T1000 (cell line): ENCODE results near the gene SHBG.
"Not testable (repeated sequence)": the region's sequence is repeated elsewhere in the genome, so short reads cannot be mapped to it uniquely, and the experiment has no call there.

ENCODE experiments used
- DNase-seq: peaks from one replicate; lab custom pipeline; 2025; ENCODE audit warnings: mixed read lengths; lab: John Stamatoyannopoulos, UW

The SHBG gene

DNA sequence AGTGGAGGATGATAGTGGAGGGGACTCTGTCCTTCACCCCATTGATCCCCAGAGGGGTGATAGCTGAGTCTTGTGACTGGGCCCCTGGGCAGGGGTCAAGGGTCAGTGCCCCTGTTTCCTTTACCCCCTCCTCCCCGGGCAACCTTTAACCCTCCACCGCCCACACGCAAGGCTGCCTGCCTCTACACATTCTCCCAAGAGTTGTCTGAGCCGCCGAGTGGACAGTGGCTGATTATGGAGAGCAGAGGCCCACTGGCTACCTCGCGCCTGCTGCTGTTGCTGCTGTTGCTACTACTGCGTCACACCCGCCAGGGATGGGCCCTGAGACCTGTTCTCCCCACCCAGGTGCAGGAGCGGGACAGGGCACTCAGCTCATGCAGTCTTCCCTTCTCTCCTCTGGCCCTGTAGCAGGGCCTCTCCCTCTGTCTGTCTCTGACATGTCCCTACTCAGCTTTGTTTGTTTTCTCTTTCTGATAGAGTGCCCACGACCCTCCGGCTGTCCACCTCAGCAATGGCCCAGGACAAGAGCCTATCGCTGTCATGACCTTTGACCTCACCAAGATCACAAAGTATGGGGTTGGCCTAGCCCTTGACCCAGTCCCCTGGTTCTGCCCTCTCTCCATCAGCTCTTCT is at the start of gene SHBG:
SHBG (plus strand) TSS at position 197 of the 633 bp plus-strand sequence; CDS start at position 235, 38 bp downstream.
- no peak for DNase-seq

- DNase-seq: no peak
Measured at GRCh38 chr17:7580604-7581575, 49.0 kb upstream of the SHBG start.

- no peak for DNase-seq
Measured at GRCh38 chr17:7582396-7583252, 47.3 kb upstream of the SHBG start.

DNA sequence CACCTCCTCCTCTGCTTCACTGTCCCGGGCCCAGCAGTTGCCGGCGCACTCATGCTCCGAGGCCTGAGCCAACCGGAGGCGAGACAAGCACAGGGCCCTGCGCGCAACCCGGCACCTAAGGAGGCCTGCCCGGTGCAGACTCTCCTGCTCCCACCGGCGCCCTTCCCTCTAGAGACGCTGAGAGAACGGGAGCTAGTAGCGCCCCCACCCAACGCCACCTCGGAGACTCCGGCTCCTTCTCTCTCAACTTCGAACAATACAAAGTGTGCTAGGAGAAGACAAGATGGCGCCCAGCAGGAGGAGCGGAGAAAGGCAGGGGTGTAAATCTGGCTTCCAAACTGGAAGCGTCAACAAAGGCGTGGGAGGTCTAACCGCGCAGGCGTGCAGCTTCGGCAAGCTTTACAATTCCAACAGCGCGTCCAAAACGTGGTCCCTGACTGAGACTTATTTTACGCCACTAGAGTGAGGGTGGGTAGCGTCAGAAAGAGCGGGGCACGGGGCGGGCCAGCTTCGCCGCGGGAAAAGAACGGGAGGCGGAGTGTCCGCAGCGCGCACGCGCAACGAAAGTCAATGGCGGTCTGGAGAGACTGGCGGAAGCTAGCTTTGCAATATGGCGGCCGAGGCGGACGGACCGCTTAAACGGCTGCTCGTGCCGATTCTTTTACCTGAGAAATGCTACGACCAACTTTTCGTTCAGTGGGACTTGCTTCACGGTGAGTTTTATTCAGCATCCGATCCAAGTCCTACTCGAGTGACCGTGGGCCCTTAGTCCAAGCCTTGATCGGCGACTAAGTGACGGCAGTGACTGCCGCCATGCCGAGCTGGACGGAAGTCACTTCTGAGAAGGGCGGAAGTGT is 46.5 kb upstream of the SHBG start, which contains the start of gene MPDU1:
MPDU1 (plus strand) TSS at position 600 of the 857 bp plus-strand sequence; CDS start at position 611, 11 bp downstream.
- DNase-seq: peak; percentile 93

- DNase-seq: no peak
Measured at GRCh38 chr17:7586673-7587419, 43.1 kb upstream of the SHBG start.

- peak; percentile 68 for DNase-seq
Measured at GRCh38 chr17:7587420-7588151, 42.3 kb upstream of the SHBG start.

- no peak for DNase-seq
Measured at GRCh38 chr17:7588553-7589203, 41.3 kb upstream of the SHBG start.

DNA sequence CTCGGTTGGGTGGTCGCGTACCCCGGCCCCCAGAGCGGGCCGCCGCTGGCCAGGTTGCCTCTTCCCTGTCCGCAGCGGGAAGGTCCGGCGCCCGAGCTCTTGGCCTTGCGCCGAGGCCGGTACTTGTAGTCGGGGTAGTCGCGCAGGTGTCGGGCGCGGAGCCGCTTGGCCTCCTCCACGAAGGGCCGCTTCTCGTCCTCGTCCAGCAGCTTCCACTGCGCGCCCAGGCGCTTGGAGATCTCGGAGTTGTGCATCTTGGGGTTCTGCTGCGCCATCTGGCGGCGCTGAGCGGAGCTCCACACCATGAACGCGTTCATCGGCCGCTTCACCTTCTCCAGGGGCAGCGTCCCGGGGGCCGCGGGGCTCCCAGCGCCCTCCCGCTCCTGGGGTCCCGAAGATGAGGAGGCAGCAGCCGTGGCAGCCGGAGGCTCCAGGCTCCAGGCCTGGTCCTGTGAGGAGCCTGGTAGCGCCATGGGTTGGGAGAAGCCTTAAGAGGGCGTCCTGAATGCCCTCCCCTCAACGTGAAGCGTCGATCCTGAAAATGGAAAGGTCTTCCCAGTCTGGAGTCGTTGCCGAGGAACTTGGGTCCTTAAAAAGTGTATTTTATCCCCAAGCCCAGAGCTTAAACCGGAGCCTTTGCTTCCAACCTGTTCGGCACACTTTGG is 40.6 kb upstream of the SHBG start:
- DNase-seq: peak; percentile 64

DNA sequence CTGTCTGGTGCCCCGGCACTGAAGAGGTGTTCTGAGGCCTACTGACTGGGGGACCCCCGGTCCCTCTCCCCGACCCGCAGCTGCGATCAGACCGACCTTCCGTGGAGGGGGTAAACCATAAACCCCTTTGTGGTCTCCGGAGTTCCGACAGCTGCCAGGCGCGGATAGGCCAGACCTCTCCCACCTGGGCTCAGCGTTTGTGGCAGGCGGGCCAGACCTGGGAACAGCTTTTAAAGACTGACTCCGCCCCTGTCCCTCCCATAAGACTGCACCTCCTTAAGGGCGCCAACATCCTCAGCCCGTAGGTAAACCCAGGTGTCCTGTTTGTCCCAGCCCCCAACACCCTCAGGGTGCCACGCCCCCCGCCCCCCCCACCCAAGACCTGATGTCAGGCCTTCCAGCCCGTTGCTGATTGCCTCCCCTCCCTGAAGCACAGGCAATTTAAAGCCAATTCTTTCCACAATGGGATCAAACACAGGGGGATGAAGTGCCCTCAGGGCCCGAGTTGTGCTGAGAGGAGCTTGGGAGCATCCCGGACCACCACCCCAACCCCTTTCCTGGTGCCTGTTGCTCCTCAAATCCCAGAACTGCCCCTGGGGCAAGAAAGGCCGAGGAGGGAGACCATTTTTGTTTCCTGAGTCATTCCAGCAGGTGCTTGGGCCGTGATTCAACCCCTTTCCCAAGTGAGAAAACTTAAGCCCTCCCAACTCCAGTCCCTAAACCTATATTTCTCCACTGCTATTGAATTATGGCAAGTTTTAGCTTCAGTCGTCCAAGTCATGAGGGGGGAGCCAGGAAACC is 39.8 kb upstream of the SHBG start, which contains the start of gene SOX15:
SOX15 (minus strand) TSS at position 204 of the 801 bp plus-strand sequence. CDS start 418 bp downstream, outside the sequence.
- peak; percentile 66 for DNase-seq

GRCh38 chr17:7590743-7591142 is 39.2 kb upstream of the SHBG start:
- DNase-seq: peak; percentile 49

- no peak for DNase-seq
Measured at GRCh38 chr17:7591596-7591995, 38.3 kb upstream of the SHBG start.

DNA sequence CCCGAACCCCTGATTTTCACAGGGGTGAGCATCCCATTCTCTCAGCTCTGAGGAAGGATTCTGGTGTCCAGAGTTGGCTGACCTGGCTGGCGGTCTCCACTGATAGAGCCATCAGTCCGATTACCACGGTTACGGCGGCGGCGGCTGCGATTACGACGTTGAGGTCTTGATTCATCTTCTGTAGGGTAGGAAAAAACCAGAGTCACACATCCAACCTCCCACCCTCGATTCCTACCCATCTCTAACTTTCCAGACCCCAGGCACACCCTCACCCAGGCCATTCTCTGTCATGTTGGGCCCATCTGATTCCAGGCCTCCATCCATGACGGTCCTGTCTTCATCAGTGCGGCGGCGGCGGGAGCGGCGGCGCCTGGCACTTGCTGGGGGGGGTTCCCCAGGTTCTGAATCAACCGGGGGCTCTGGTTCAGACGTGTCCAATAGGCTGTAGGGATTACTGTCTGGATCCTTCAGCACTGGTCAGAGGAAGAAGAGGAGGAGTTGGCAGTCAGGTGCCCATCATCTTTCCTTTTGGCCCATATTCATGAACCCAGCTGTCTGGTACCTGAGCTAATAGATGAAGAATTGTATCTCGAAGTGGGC is 37.4 kb upstream of the SHBG start:
- no peak for DNase-seq

- DNase-seq: no peak
Measured at GRCh38 chr17:7593296-7593695, 36.6 kb upstream of the SHBG start.

- DNase-seq: not testable (repeated sequence)
Measured at GRCh38 chr17:7597561-7597960, 32.4 kb upstream of the SHBG start.

- no peak for DNase-seq
Measured at GRCh38 chr17:7606280-7606679, 23.7 kb upstream of the SHBG start.

GRCh38 chr17:7610641-7611040 is 19.3 kb upstream of the SHBG start:
- DNase-seq: no peak
